ENCODE results near the gene RBM28. TPM values are rescaled to one million over a fixed set of nuclear protein-coding genes. Genes with fewer than 3 reads are reported as not detected.

The RBM28 gene
- total and polyA plus RNA-seq, 4 donors = 5.0 to 41.5 (median 32.3) TPM

GRCh38 chr7:128353189-128353588 is 9.5 kb upstream of the RBM28 start:
- H3K9me3 ChIP-seq (ENCODE audit: control insufficient read depth, low read length) = no peaks in the 10 kb centered on the region
- H3K27me3 ChIP-seq (ENCODE audit: control insufficient read depth in 1 of 2, insufficient read depth in 2 of 2, low read length in 1 of 2) = no peaks in the 10 kb centered on the region
- H3K36me3 ChIP-seq (ENCODE audit: control insufficient read depth in 1 of 2, insufficient read depth in 2 of 2, low read length in 1 of 2) = no peaks in the 10 kb centered on the region
- no peak for DNase-seq
- intact Hi-C loops (cut with DNase I) = no loop called here
- no peak overlapping the region for H3K27ac ChIP-seq (ENCODE audit: low read depth in 1 of 2, low read length in 2 of 2)
- ATAC-seq (ENCODE audit: low FRiP score) = no peak
- no peaks in the 10 kb centered on the region for H3K4me1 ChIP-seq (ENCODE audit: control insufficient read depth in 1 of 2, insufficient read depth in 2 of 2, low read length in 2 of 2)
- WGBS, 2 donors = 82 to 88% methylated on average over 3 of the region's 3 CpGs
- H3K4me3 ChIP-seq (ENCODE audit: low read length in 2 of 2) = no peak overlapping the region

DNA sequence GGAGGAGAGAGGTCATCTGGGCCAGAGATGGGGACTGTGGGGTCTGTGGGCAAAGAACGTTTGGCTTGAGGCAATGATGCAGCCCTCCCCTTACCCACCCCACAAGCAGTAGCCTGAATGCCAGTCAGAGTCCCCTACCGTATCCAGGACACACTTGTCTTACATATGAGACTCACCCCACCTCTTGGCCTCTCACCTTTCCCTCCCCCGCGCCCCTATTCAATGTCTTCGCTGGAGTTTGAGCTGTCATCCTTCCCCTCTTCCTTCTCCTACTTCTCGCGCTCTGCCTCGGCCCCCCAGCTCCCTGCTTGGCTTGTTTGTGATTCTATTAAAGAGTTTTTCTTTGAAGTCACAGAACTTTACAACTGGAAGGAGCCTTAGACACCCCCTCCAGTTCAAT is 8.9 kb upstream of the RBM28 start:
- intact Hi-C loops (cut with DNase I) = loop anchor here in 1 of 2 donors (1.0 kb wide), 1 partner anchor 34 kb away; no protein-coding TSS in a partner anchor
- Histone ChIP-seq H3K9me3 (ENCODE audit: control insufficient read depth, low read length) (no peaks in the 10 kb centered on the region), H3K27me3 (ENCODE audit: control insufficient read depth in 1 of 2, insufficient read depth in 2 of 2, low read length in 1 of 2) (no peaks in the 10 kb centered on the region), H3K4me3 (ENCODE audit: low read length in 2 of 2) (no peak overlapping the region), H3K27ac (ENCODE audit: low read depth in 1 of 2, low read length in 2 of 2) (no peak overlapping the region), H3K36me3 (ENCODE audit: control insufficient read depth in 1 of 2, insufficient read depth in 2 of 2, low read length in 1 of 2) (no peaks in the 10 kb centered on the region), H3K4me1 (ENCODE audit: control insufficient read depth in 1 of 2, insufficient read depth in 2 of 2, low read length in 2 of 2) (no peaks in the 10 kb centered on the region)
- WGBS, 2 donors = 59 to 65% methylated on average over 8 of the region's 8 CpGs
- ATAC-seq (ENCODE audit: low FRiP score) (no peak), DNase-seq (no peak)

GRCh38 chr7:128352153-128352537 is 8.4 kb upstream of the RBM28 start:
- no peaks in the 10 kb centered on the region for H3K4me1 ChIP-seq (ENCODE audit: control insufficient read depth in 1 of 2, insufficient read depth in 2 of 2, low read length in 2 of 2)
- no peak overlapping the region for H3K27ac ChIP-seq (ENCODE audit: low read depth in 1 of 2, low read length in 2 of 2)
- no peaks in the 10 kb centered on the region for H3K9me3 ChIP-seq (ENCODE audit: control insufficient read depth, low read length)
- intact Hi-C loops (cut with DNase I) = loop anchor here in 1 of 2 donors (1.0 kb wide), 1 partner anchor 34 kb away; no protein-coding TSS in a partner anchor
- 3 to 4% methylated on average over 23 to 34 of the region's 34 CpGs for WGBS, 2 donors
- peak; percentile 82 to 89 for DNase-seq
- no peaks in the 10 kb centered on the region for H3K36me3 ChIP-seq (ENCODE audit: control insufficient read depth in 1 of 2, insufficient read depth in 2 of 2, low read length in 1 of 2)
- peak; percentile 76 for ATAC-seq (ENCODE audit: low FRiP score)
- H3K4me3 ChIP-seq (ENCODE audit: low read length in 2 of 2) = peak overlapping the region; percentile 4 to 19
- no peaks in the 10 kb centered on the region for H3K27me3 ChIP-seq (ENCODE audit: control insufficient read depth in 1 of 2, insufficient read depth in 2 of 2, low read length in 1 of 2)

DNA sequence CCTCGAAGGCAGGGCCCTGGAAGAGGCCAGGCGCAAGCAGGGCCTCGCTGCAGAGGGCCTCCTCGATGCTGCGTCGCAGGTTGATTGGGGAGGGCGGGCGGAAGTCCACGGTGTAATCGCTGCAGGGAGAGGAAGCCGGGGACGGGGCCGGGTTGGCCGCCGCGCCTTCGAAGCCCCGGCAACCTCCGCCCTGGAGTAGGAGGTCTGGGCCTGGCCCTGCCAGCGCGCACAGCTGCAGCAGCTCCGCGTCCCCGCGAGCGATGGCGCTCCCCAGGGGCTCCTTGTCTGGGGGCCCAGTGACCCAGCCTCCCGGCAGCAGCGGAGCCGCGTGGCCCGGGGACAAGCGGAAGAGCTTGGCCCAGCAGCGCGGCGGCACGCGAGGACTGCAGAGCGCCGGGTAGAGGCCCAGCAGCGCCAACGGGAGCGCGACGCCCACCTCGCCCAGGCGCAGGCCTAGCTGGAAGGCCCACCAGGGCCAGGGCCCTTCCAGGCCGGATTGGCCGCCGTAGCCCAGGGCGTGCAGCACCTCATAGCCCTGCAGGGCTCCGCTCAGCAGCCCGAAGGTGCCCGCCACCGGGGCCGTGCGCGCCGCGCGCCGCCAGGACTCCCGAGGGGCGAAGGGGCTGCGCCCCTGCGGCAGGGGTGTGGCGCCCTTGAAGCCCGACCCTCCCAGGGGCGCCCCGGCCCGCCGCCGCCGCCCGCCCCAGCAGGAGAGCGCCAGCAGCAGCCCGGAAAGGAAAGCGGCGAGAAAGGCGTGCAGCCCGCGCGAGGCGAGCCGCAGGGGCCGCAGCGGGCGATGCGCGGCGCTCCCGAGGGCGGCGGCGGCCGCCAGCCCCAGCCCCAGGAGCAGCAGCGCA is 7.8 kb upstream of the RBM28 start:
- no peaks in the 10 kb centered on the region for H3K27me3 ChIP-seq (ENCODE audit: control insufficient read depth in 1 of 2, insufficient read depth in 2 of 2, low read length in 1 of 2)
- intact Hi-C loops (cut with DNase I) = loop anchor here in 1 of 2 donors (1.0 kb wide), 1 partner anchor 35 kb away; no protein-coding TSS in a partner anchor
- no peaks in the 10 kb centered on the region for H3K4me1 ChIP-seq (ENCODE audit: control insufficient read depth in 1 of 2, insufficient read depth in 2 of 2, low read length in 2 of 2)
- no peaks in the 10 kb centered on the region for H3K36me3 ChIP-seq (ENCODE audit: control insufficient read depth in 1 of 2, insufficient read depth in 2 of 2, low read length in 1 of 2)
- 10 to 12% methylated on average over 76 to 97 of the region's 97 CpGs for WGBS, 2 donors
- DNase-seq = no peak
- peak; percentile 29 for ATAC-seq (ENCODE audit: low FRiP score)
- no peaks in the 10 kb centered on the region for H3K9me3 ChIP-seq (ENCODE audit: control insufficient read depth, low read length)
- no peak overlapping the region for H3K27ac ChIP-seq (ENCODE audit: low read depth in 1 of 2, low read length in 2 of 2)
- peak overlapping the region; percentile 4 to 19 for H3K4me3 ChIP-seq (ENCODE audit: low read length in 2 of 2)

GRCh38 chr7:128350708-128351295 is 7.1 kb upstream of the RBM28 start:
- ATAC-seq (ENCODE audit: low FRiP score) (no peak), DNase-seq (peak in 1 of 2 donors; percentile 70)
- H3K4me3 ChIP-seq (ENCODE audit: low read length in 2 of 2) = no peak overlapping the region
- no peaks in the 10 kb centered on the region for H3K36me3 ChIP-seq (ENCODE audit: control insufficient read depth in 1 of 2, insufficient read depth in 2 of 2, low read length in 1 of 2)
- intact Hi-C loops (cut with DNase I) = no loop called here
- 68 to 70% methylated on average over 35 of the region's 35 CpGs for WGBS, 2 donors
- H3K9me3 ChIP-seq (ENCODE audit: control insufficient read depth, low read length) = no peaks in the 10 kb centered on the region
- H3K4me1 ChIP-seq (ENCODE audit: control insufficient read depth in 1 of 2, insufficient read depth in 2 of 2, low read length in 2 of 2) = no peaks in the 10 kb centered on the region
- no peak overlapping the region for H3K27ac ChIP-seq (ENCODE audit: low read depth in 1 of 2, low read length in 2 of 2)
- H3K27me3 ChIP-seq (ENCODE audit: control insufficient read depth in 1 of 2, insufficient read depth in 2 of 2, low read length in 1 of 2) = no peaks in the 10 kb centered on the region

GRCh38 chr7:128349466-128349825 is 5.7 kb upstream of the RBM28 start:
- DNase-seq (no peak), ATAC-seq (ENCODE audit: low FRiP score) (no peak)
- Histone ChIP-seq H3K36me3 (ENCODE audit: control insufficient read depth in 1 of 2, insufficient read depth in 2 of 2, low read length in 1 of 2) (no peaks in the 10 kb centered on the region), H3K9me3 (ENCODE audit: control insufficient read depth, low read length) (no peaks in the 10 kb centered on the region), H3K27me3 (ENCODE audit: control insufficient read depth in 1 of 2, insufficient read depth in 2 of 2, low read length in 1 of 2) (no peaks in the 10 kb centered on the region), H3K4me3 (ENCODE audit: low read length in 2 of 2) (no peak overlapping the region), H3K4me1 (ENCODE audit: control insufficient read depth in 1 of 2, insufficient read depth in 2 of 2, low read length in 2 of 2) (peaks cover 0 to 2% of the 10 kb centered on the region in 2 donors), H3K27ac (ENCODE audit: low read depth in 1 of 2, low read length in 2 of 2) (no peak overlapping the region)
- intact Hi-C loops (cut with DNase I) = loop anchor here in 1 of 2 donors (10.0 kb wide), 1 partner anchor 125 kb away; the partner anchor contains the start of gene METTL2B
- 27 to 28% methylated on average over 4 of the region's 4 CpGs for WGBS, 2 donors

DNA sequence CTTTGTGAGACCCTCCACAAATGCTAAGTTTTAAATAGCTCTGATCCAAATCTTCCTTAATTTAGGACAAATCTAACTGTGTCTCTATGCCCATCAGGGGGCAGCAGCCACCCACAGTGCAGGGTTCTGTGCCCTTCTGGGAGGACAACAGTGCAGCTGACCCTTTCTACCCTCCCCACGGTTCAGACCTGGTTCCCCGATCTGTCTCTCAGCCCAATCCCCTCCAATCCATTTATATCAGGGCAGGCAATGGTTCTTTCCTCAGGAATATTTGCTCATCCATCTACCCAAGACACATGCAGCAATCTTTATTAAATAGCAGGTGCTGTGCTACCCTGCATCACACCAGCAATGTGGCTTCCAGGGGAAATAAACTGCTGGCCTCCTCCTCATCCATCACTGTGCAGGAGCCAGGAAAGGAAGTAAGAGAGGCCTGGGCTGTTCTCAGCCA is 4.0 kb upstream of the RBM28 start:
- Histone ChIP-seq H3K27me3 (ENCODE audit: control insufficient read depth in 1 of 2, insufficient read depth in 2 of 2, low read length in 1 of 2) (no peaks in the 10 kb centered on the region), H3K36me3 (ENCODE audit: control insufficient read depth in 1 of 2, insufficient read depth in 2 of 2, low read length in 1 of 2) (no peaks in the 10 kb centered on the region), H3K27ac (ENCODE audit: low read depth in 1 of 2, low read length in 2 of 2) (no peak overlapping the region), H3K4me1 (ENCODE audit: control insufficient read depth in 1 of 2, insufficient read depth in 2 of 2, low read length in 2 of 2) (peaks cover 0 to 2% of the 10 kb centered on the region in 2 donors), H3K9me3 (ENCODE audit: control insufficient read depth, low read length) (no peaks in the 10 kb centered on the region), H3K4me3 (ENCODE audit: low read length in 2 of 2) (no peak overlapping the region)
- no peak for ATAC-seq (ENCODE audit: low FRiP score)
- peak in 1 of 2 donors; percentile 84 for DNase-seq
- WGBS, 2 donors = 0 to 2% methylated on average over 2 of the region's 2 CpGs
- intact Hi-C loops (cut with DNase I) = loop anchor here in 1 of 2 donors (1.0 to 10.0 kb wide), 2 partner anchors 41 to 127 kb away; partner anchors contain the start of gene METTL2B

- intact Hi-C loops (cut with DNase I) = loop anchor here in 1 of 2 donors (10.0 kb wide), 1 partner anchor 130 kb away; the partner anchor contains the start of gene METTL2B
- no peak for ATAC-seq (ENCODE audit: low FRiP score)
- 95 to 97% methylated on average over 5 of the region's 5 CpGs for WGBS, 2 donors
- Histone ChIP-seq H3K4me3 (ENCODE audit: low read length in 2 of 2) (no peak overlapping the region), H3K36me3 (ENCODE audit: control insufficient read depth in 1 of 2, insufficient read depth in 2 of 2, low read length in 1 of 2) (peaks cover 0 to under 1% of the 10 kb centered on the region in 2 donors), H3K27me3 (ENCODE audit: control insufficient read depth in 1 of 2, insufficient read depth in 2 of 2, low read length in 1 of 2) (no peaks in the 10 kb centered on the region), H3K4me1 (ENCODE audit: control insufficient read depth in 1 of 2, insufficient read depth in 2 of 2, low read length in 2 of 2) (peaks cover 3% of the 10 kb centered on the region in 2 donors), H3K27ac (ENCODE audit: low read depth in 1 of 2, low read length in 2 of 2) (no peak overlapping the region), H3K9me3 (ENCODE audit: control insufficient read depth, low read length) (no peaks in the 10 kb centered on the region)
- DNase-seq = no peak
Measured at GRCh38 chr7:128344431-128344774, 695 bp upstream of the RBM28 start.

Data from aorta (tissue), 5 donors.